IMR-90 (cell line): ENCODE data around the gene UBXN1. TPM values are rescaled to one million over a fixed set of nuclear protein-coding genes. Genes with fewer than 3 reads are reported as not detected.

Experiments
- ATAC-seq: fragments of 200-7000 bp; cut with Tn5 transposase; 2 replicates; pipeline ENCODE4 v1.9.1; 2020; ENCODE audit warnings: low read depth, mild to moderate bottlenecking, moderate library complexity
- BruUV-seq: library from RNA; stranded (reverse); fragments of 400-500 nt; replicated peaks from 2 replicates; lab custom pipeline; 2021; lab: Mats Ljungman, UMichigan
- CTCF ChIA-PET: fragments of 300-600 bp; formaldehyde crosslinking; extraction: SDS; loops from one replicate; lab custom pipeline; 2021; ENCODE audit warnings: antibody characterized with exemption; lab: Yijun Ruan, JAX
- POLR2A ChIA-PET: fragments of 300-600 bp; sonication (Branson Sonifier 250); formaldehyde crosslinking; loops from one replicate; lab custom pipeline; 2022; ENCODE audit warnings: antibody characterized with exemption; ENCODE audit not compliant: unreplicated experiment; lab: Charles Lee
- DNase-seq: peaks from one replicate; pipeline ENCODE4 v3.0.0; 2013
- H2AFZ ChIP-seq: replicated peaks from 2 replicates; pipeline ENCODE3; 2013; ENCODE audit warnings: low read length, mild to moderate bottlenecking; ENCODE audit not compliant: poor library complexity
- H2AK5ac ChIP-seq: 2 replicates; pipeline ENCODE4 v1.6.1; 2013; ENCODE audit warnings: low read depth, low read length, inconsistent platforms
- H2AK9ac ChIP-seq: replicated peaks from 2 replicates; pipeline ENCODE3; 2013; ENCODE audit warnings: mild to moderate bottlenecking, low read depth, low read length, moderate library complexity; ENCODE audit not compliant: poor library complexity
- H2BK120ac ChIP-seq: 2 replicates; pipeline ENCODE4 v1.6.1; 2013; ENCODE audit warnings: low read depth, low read length, inconsistent platforms
- H2BK15ac ChIP-seq: 3 replicates; pipeline ENCODE4 v1.6.1; 2013; ENCODE audit warnings: low read depth, low read length, inconsistent platforms
- H2BK20ac ChIP-seq: 2 replicates; pipeline ENCODE4 v1.6.1; 2013; ENCODE audit warnings: low read depth, mild to moderate bottlenecking, inconsistent platforms, low read length, moderate library complexity
- H2BK5ac ChIP-seq: 2 replicates; pipeline ENCODE4 v1.6.1; 2013; ENCODE audit warnings: mild to moderate bottlenecking, low read depth, low read length, inconsistent platforms; ENCODE audit not compliant: poor library complexity, severe bottlenecking
- H3K14ac ChIP-seq: replicated peaks from 2 replicates; pipeline ENCODE4 v1.6.1; 2013; ENCODE audit warnings: low read depth, low read length, inconsistent platforms
- H3K18ac ChIP-seq: 2 replicates; pipeline ENCODE4 v1.6.1; 2013; ENCODE audit warnings: low read depth, low read length, control low read depth
- H3K23ac ChIP-seq: 2 replicates; pipeline ENCODE4 v1.6.1; 2013; ENCODE audit warnings: low read depth, low read length, inconsistent platforms
- H3K27ac ChIP-seq: 2 replicates; pipeline ENCODE4 v1.5.1; 2013; ENCODE audit warnings: mild to moderate bottlenecking, control low read depth, low read length; ENCODE audit not compliant: insufficient read depth
- H3K27me3 ChIP-seq: 2 replicates; pipeline ENCODE4 v1.6.1; 2013; ENCODE audit warnings: low read length; ENCODE audit not compliant: control insufficient read depth, insufficient read depth
- H3K36me3 ChIP-seq: 2 replicates; pipeline ENCODE4 v1.6.1; 2013; ENCODE audit warnings: low read length, mixed read lengths; ENCODE audit not compliant: control insufficient read depth, insufficient read depth
- H3K4ac ChIP-seq: 2 replicates; pipeline ENCODE4 v1.6.1; 2013; ENCODE audit warnings: low read depth, low read length, inconsistent platforms
- H3K4me1 ChIP-seq: 2 replicates; pipeline ENCODE4 v1.6.1; 2013; ENCODE audit warnings: low read length, mixed read lengths; ENCODE audit not compliant: control insufficient read depth, insufficient read depth
- H3K4me2 ChIP-seq: 2 replicates; pipeline ENCODE4 v1.6.1; 2013; ENCODE audit warnings: low read depth, mild to moderate bottlenecking, control low read depth, low read length, moderate library complexity
- H3K4me3 ChIP-seq: 2 replicates; pipeline ENCODE4 v1.5.1; 2013; ENCODE audit warnings: low read depth, mild to moderate bottlenecking, control low read depth, low read length, moderate library complexity; ENCODE audit not compliant: insufficient read depth
- H3K56ac ChIP-seq: 2 replicates; pipeline ENCODE4 v1.6.1; 2013; ENCODE audit warnings: low read length, inconsistent platforms; ENCODE audit not compliant: insufficient read depth; ENCODE audit errors: extremely low read depth
- H3K79me1 ChIP-seq, 2 experiments: 2 replicates each; pipeline ENCODE4 v1.6.1; 2013; ENCODE audit warnings: low read length in 2 of 2, inconsistent platforms in 1 of 2, low read depth in 1 of 2
- H3K9ac ChIP-seq: 2 replicates; pipeline ENCODE4 v1.6.1; 2013; ENCODE audit warnings: low read depth, low read length, control low read depth
- H3K9me1 ChIP-seq: 2 replicates; pipeline ENCODE4 v1.6.1; 2013; ENCODE audit warnings: low read length, inconsistent platforms; ENCODE audit not compliant: insufficient read depth
- H3K9me3 ChIP-seq: 2 replicates; pipeline ENCODE4 v1.6.1; 2013; ENCODE audit warnings: low read length; ENCODE audit not compliant: control insufficient read depth, insufficient read depth
- H4K20me1 ChIP-seq: 2 replicates; pipeline ENCODE4 v1.6.1; 2013; ENCODE audit warnings: low read length, inconsistent platforms; ENCODE audit not compliant: insufficient read depth
- H4K5ac ChIP-seq: 2 replicates; pipeline ENCODE4 v1.6.1; 2013; ENCODE audit warnings: mild to moderate bottlenecking, low read depth, low read length, control low read depth
- H4K8ac ChIP-seq, 2 experiments: 2 replicates each; pipeline ENCODE4 v1.6.1; 2013; ENCODE audit warnings: low read depth in 2 of 2, low read length in 2 of 2, control low read depth in 1 of 2, inconsistent platforms in 1 of 2
- H4K91ac ChIP-seq: 2 replicates; pipeline ENCODE4 v1.6.1; 2013; ENCODE audit warnings: low read depth, low read length, inconsistent platforms; ENCODE audit not compliant: insufficient read depth
- BHLHE40 ChIP-seq: fragments of 150-350 bp; IDR thresholded peaks from 2 replicates; pipeline ENCODE4 v1.6.1; 2016; ENCODE audit warnings: mild to moderate bottlenecking, low read depth, low read length
- CEBPB ChIP-seq: IDR thresholded peaks from 2 replicates; pipeline ENCODE4 v1.6.1; 2012; ENCODE audit warnings: low read depth, low read length, improper control_type of control experiment
- CHD1 ChIP-seq: IDR thresholded peaks from 2 replicates; pipeline ENCODE4 v1.6.1; 2012; ENCODE audit warnings: low read depth, low read length, improper control_type of control experiment
- CTCF ChIP-seq: conservative IDR thresholded peaks from 2 replicates; pipeline ENCODE4 v1.5.1; 2012; ENCODE audit warnings: mild to moderate bottlenecking, low read depth, low read length, improper control_type of control experiment
- ELK1 ChIP-seq: fragments of 150-350 bp; IDR thresholded peaks from 2 replicates; pipeline ENCODE4 v1.6.1; 2016; ENCODE audit warnings: low read depth, mild to moderate bottlenecking, low read length, moderate library complexity, borderline replicate concordance
- FOS ChIP-seq: fragments of 150-350 bp; IDR thresholded peaks from 2 replicates; pipeline ENCODE4 v1.6.1; 2016; ENCODE audit warnings: low read depth, low read length
- MAFK ChIP-seq: IDR thresholded peaks from 2 replicates; pipeline ENCODE4 v1.6.1; 2012; ENCODE audit warnings: low read depth, low read length, improper control_type of control experiment
- MAZ ChIP-seq: IDR thresholded peaks from 2 replicates; pipeline ENCODE4 v1.6.1; 2012; ENCODE audit warnings: low read depth, mild to moderate bottlenecking, low read length, improper control_type of control experiment, moderate library complexity, borderline replicate concordance
- MXI1 ChIP-seq: IDR thresholded peaks from 2 replicates; pipeline ENCODE4 v1.6.1; 2012; ENCODE audit warnings: low read depth, mild to moderate bottlenecking, low read length, moderate library complexity, borderline replicate concordance
- NFE2L2 ChIP-seq: fragments of 150-350 bp; IDR thresholded peaks from 2 replicates; pipeline ENCODE4 v1.6.1; 2016; ENCODE audit warnings: low read depth, mild to moderate bottlenecking, low read length
- POLR2A ChIP-seq: IDR thresholded peaks from 2 replicates; pipeline ENCODE4 v1.6.1; 2012; ENCODE audit warnings: mild to moderate bottlenecking, low read depth, low read length
- RAD21 ChIP-seq: IDR thresholded peaks from 2 replicates; pipeline ENCODE4 v1.6.1; 2012; ENCODE audit warnings: low read length, improper control_type of control experiment
- RCOR1 ChIP-seq: IDR thresholded peaks from 2 replicates; pipeline ENCODE4 v1.6.1; 2012; ENCODE audit warnings: mild to moderate bottlenecking, low read length, improper control_type of control experiment; ENCODE audit not compliant: insufficient replicate concordance
- RFX5 ChIP-seq: IDR thresholded peaks from 2 replicates; pipeline ENCODE4 v1.8.0; 2012; ENCODE audit warnings: low read depth, mild to moderate bottlenecking, low read length, moderate library complexity
- SMC3 ChIP-seq: fragments of 150-350 bp; IDR thresholded peaks from 2 replicates; pipeline ENCODE4 v1.6.1; 2016; ENCODE audit warnings: low read depth, mild to moderate bottlenecking, antibody characterized with exemption, low read length, moderate library complexity
- USF2 ChIP-seq: fragments of 150-350 bp; IDR thresholded peaks from 2 replicates; pipeline ENCODE4 v1.6.1; 2017; ENCODE audit warnings: mild to moderate bottlenecking, antibody characterized with exemption, low read length, low read depth
- WGBS, 2 experiments: methylation state at CpG; one replicate each; pipeline versions ENCODE4 v1.1.5 to v1.1.7; 2013; ENCODE audit warnings: missing lambda C conversion rate in 2 of 2; ENCODE audit not compliant: insufficient read length in 1 of 2; ENCODE audit errors: extremely low coverage in 2 of 2; 5-methylcytosine and 5-hydroxymethylcytosine counted together
- dilution Hi-C: fragments of 300-500 bp; cut with HindIII; formaldehyde crosslinking; loops from one replicate; pipeline ENCODE4 v1.14.3; 2018; ENCODE audit warnings: low sequenced_read_pairs; ENCODE audit not compliant: unreplicated experiment
- in situ Hi-C: fragments of 300-500 bp; cut with MboI; formaldehyde crosslinking; loops from 3 replicates; pipeline ENCODE4 v1.14.3; 2019; ENCODE audit warnings: low sequenced_read_pairs, inconsistent platforms, mixed read lengths
- intact Hi-C: fragments of 100-400 bp; cut with micrococcal nuclease; formaldehyde crosslinking; loops from 2 replicates; pipeline ENCODE4 v1.10.0; 2022
- polyA plus RNA-seq, 3 experiments: library from polyadenylated mRNA; depleted of rRNA; stranded (reverse); fragments of >200 nt; gene quantifications; 2 replicates each; pipeline ENCODE4 v1.2.3, GENCODE V29; 2012; ENCODE audit warnings: low replicate concordance in 1 of 3
- total RNA-seq: library from RNA; depleted of rRNA; stranded (reverse); fragments of >200 nt; gene quantifications from 2 replicates; pipeline ENCODE4 v1.2.3, GENCODE V29; 2012

The UBXN1 gene
- total and polyA plus RNA-seq, 2 of the 4 experiments (the other 2 are of a cell fraction): 50.0 to 81.6 TPM

DNA sequence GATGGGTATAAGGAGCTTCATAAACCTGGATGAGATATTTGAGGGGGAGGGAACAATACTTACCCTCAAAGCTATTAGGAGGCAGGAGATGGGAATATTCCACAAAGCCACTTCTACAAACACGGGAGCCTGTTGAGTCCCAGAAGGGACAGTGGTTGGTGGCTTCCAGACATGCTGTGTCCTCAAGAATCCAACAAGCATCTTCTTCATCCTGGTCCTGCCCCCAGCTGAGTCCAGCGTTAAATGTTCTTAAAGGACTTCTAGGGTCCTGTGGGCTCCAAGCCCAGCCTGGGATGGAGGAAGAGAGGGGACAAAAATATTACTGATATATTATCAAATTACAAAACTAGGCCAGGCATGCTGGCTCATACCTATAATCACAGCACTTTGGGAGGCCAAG, 11.4 kb downstream of the UBXN1 start:
- in situ Hi-C loops (no loop called here), dilution Hi-C loops (no loop called here), intact Hi-C loops (no loop called here)
- Histone ChIP-seq H3K23ac (peak overlapping the region; percentile 89; the same call in 1 of the 2 replicates), H3K4me1 (peaks cover 8% of the 10 kb centered on the region), H3K9me3 (no peaks in the 10 kb centered on the region), H3K56ac (no peak overlapping the region), H3K4me2 (no peak overlapping the region), H2BK20ac (no peak overlapping the region), H3K14ac (peak overlapping the region; percentile 95), H3K79me1 (peaks cover 36 to 71% of the 10 kb centered on the region in 2 experiments), H2AK5ac (no peak overlapping the region), H4K91ac (no peak overlapping the region), H3K36me3 (peaks cover 15% of the 10 kb centered on the region), H2AK9ac (no peak overlapping the region), H2BK15ac (no peak overlapping the region), H4K20me1 (peaks cover 18% of the 10 kb centered on the region), H3K4me3 (no peak overlapping the region), H2BK5ac (no peak overlapping the region), H3K18ac (no peak overlapping the region), H2AFZ (no peak overlapping the region), H3K4ac (no peak overlapping the region; the same call in 1 of the 2 replicates), H4K5ac (no peak overlapping the region), H4K8ac (peak overlapping the region in 1 of 2 experiments; percentile 7; a peak in 1 of 4 replicates), H3K27me3 (no peaks in the 10 kb centered on the region), H2BK120ac (no peak overlapping the region), H3K9ac (no peak overlapping the region), H3K27ac (no peak overlapping the region), H3K9me1 (peaks cover 9% of the 10 kb centered on the region)
- POLR2A ChIA-PET: interaction anchor here (0.6 kb wide), 1 partner anchor 105 kb away, joined by 13 read pairs; no protein-coding TSS in a partner anchor
- TF ChIP-seq BHLHE40: no peak
- TF ChIP-seq NFE2L2: no peak
- TF ChIP-seq MXI1: no peak
- no peak for TF ChIP-seq MAFK
- no peak for TF ChIP-seq CEBPB
- no peak for TF ChIP-seq SMC3
- no peak for TF ChIP-seq RFX5
- TF ChIP-seq ELK1: no peak
- no peak for TF ChIP-seq RAD21
- no peak for TF ChIP-seq MAZ
- no peak for TF ChIP-seq RCOR1
- no peak for TF ChIP-seq CHD1
- TF ChIP-seq FOS: no peak
- TF ChIP-seq USF2: no peak
- no peak for TF ChIP-seq POLR2A
- no peak for TF ChIP-seq CTCF
- CTCF ChIA-PET: interaction anchor here (0.6 to 0.8 kb wide), 2 partner anchors 23 to 273 kb away, joined by 3 read pairs; no protein-coding TSS in a partner anchor
- no peak for DNase-seq
- WGBS, 2 experiments: no CpG with 5 or more reads among the region's 2 CpGs
- no TSS peak for BruUV-seq
- no peak for ATAC-seq
